Embryonic facial prominence (tissue), 1 donor: ENCODE data around the gene LIN28A.

ENCODE experiments used
- DNase-seq: peaks from one replicate; pipeline ENCODE4 v3.0.0-alpha.2; 2016; ENCODE audit errors: extremely low spot score

The LIN28A gene

DNA sequence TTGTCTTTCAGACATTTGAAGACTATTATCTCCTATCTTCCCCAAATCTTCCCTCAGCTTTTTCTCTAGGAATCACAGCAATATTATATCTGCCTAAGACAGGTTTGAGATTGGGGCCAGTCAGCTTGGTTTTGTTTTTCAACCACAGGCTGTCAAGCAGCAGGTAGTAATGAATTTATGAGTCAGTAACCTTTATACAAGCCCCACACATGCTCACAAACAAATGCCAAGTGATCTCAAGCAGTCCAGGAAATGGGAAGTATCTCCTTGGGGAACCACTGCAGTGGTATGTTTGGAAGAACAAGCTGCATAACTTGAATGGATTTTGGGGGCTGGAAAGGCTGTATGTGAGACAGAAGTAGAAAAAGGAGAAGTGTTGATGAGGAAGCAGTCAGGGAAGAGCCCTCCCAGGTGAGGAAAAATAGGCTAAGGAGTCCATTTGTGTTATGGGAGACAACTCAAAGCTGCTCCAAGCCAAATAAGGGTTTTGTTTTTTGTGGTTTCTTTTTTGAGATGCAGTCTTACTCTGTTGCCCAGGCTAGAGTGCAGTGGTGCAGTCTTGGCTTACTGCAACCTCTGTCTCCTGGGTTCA is 23.6 kb downstream of the LIN28A start:
- no peak for DNase-seq

- no peak for DNase-seq
Measured at GRCh38 chr1:26438041-26438440, 27.4 kb downstream of the LIN28A start.

DNA sequence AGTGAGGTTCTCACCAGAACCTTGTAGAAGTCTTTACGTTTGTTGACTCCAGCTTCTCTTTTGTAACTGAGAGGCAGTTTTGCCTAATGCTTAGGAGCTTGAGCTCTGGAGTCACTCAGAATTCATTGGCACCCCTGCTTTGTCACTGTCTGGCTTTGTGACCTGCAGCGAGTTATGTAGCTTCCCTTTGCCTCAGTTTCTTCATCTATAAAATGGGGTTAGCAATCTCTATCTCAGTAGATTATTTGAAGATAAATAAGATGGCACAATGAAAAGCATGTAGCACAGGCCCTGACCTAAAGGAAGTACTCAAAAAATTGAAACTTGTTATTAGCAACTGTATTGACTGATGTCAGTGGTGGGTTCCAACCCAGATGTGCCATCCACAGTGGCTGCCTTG is 29.6 kb downstream of the LIN28A start:
- no peak for DNase-seq

GRCh38 chr1:26449868-26450267 is 39.3 kb downstream of the LIN28A start:
- DNase-seq: no peak

DNA sequence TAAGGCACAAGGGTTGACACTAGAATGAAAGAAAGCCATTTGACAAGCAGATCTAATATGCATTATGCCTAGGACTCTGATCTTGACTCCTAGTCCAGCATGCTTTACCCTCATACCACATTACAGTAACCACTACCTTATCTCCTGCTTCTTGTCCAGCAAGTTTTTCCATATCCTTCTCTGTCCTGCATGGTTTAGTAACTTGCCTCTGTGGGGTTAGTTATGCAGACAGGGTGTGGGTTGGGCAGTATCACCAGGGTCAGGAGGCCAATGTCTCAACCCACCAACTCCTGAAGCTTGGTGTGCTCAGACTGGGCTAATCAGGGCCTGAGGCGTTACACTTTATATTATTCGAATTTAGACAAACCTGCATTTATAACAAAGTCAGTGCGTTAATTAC is 40.3 kb downstream of the LIN28A start:
- no peak for DNase-seq

DNA sequence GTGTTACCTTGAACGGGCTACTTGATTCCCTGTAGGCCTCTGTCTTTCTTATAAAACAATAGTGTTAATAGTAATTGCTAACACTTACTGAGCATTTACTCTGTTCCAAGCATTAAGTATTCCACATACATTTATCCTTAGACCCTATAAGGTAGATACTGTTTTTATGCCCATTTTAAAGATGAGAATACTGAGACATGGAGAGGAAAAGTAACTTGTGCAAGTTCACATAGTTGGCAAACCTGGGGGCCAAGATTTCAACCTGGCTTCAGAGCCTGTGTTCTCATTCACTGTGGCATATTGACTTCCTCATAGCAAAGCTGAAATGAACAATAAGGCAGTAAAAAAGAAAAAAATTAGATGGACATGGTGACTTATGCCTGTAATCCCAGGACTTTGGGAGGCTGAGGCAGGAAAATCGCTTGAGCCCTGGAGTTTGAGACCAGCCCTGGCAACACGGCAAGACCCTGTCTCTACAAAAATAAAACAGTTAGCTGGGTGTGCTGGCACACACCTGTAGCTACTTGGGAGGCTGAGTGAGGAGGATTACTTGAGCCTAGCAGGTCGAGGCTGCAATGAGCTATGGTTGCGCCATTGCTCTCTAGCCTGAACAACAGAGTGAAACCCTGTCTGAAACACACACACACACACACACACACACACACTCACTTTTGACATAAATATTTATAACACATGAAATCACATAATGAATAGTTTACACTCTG is 42.0 kb downstream of the LIN28A start:
- DNase-seq: no peak

- no peak for DNase-seq
Measured at GRCh38 chr1:26459148-26459547, 48.5 kb downstream of the LIN28A start.

GRCh38 chr1:26459573-26460031 is 49.0 kb downstream of the LIN28A start:
- no peak for DNase-seq

DNA sequence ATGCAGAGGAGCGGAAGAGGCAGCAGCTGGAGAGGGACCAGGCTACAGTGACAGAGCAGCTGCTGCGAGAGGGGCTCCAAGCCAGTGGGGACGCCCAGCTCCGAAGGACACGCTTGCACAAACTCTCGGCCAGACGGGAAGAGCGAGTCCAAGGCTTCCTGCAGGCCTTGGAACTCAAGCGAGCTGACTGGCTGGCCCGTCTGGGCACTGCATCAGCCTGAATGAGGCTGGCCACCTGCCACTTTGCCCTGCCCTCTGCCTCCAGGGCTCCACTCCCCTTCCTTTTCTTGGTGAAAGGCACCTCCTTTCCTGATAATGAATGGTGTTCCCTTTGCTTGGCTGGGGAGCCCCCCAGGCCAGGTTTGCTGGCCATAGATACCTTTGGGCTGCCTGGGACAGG is 58.3 kb downstream of the LIN28A start:
- no peak for DNase-seq

DNA sequence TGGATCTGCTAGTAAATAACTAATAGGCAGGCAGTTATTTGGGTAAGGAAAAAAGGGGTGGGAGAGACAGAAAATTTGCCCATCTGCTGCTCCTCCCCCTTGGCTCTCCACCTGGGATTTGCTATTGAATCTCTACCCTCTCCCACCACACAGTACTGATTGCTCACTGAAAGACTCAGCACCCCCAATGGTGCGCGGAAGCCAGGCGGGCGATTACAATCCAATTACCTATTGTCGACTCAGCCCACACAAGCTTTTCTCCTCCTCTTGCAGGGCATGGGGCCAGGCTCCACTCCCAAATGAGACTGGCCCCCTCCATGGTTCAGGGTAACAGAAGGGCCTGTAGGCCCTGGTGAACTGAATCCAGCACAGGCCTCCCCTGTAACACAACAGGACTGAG is 58.9 kb downstream of the LIN28A start:
- no peak for DNase-seq

DNA sequence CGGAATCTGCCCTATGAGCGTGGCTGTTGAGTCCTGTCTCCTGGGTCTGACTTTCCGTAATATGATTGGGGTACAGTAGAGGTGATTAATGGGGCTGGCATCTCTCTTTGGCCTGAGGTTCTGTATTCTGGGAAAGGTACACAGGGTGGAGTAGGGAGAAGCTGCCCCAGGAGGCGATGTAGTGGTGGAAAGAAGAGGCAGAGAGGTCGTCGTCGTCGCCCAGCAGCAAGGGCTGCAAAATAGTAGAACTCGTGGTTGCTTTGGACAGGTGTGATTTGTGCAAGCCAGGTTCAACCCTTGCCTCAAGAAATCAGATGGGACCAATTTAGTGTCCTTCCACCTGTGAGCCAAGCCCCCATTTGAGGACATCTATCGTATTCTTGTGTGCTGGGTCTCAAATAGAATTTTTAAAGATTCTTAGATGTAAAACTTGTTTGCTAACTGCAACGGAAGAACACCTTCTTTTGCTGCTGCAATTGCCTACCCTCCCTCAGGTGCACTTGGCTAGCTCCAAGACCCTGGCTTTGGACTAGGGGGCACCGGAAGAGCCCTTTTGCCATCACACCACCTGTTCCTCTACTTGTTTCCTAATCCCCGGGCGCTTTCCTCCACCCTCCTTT is 60.4 kb downstream of the LIN28A start:
- DNase-seq: no peak

GRCh38 chr1:26471498-26472319 is 61.1 kb downstream of the LIN28A start:
- DNase-seq: peak; percentile 17

DNA sequence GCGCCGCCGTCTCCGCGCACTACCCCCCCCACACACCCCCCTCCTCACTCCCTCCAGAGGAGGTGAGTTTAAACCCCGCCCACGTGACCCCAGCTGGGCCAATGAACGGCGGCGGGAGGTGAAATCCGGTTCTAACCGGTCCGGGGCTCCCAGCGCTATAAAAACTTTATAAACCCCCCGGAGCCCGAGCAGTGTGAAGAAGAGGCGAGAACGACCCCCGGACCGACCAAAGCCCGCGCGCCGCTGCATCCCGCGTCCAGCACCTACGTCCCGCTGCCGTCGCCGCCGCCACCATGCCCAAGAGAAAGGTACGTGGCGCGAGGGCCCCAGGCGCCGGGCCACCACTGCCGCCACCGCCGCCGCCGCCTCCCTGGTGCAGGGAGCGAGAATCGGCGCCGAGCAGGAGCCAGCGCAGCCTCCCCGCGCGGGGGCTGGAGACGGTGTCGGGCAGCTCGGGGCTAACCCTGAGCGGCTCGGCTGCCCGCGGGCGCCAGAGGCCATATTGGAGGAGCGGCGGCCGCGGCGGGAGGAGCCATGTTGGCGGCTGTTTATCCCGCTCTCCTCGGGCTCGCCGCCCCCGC is 61.8 kb downstream of the LIN28A start, which contains the start of gene HMGN2:
TSS of gene HMGN2 (plus strand) at position 121 of the 581 bp plus-strand sequence. CDS start at position 294, 173 bp downstream.
- peak; percentile 87 for DNase-seq

- peak; percentile 87 for DNase-seq
Measured at GRCh38 chr1:26472901-26473845, 62.6 kb downstream of the LIN28A start.

DNA sequence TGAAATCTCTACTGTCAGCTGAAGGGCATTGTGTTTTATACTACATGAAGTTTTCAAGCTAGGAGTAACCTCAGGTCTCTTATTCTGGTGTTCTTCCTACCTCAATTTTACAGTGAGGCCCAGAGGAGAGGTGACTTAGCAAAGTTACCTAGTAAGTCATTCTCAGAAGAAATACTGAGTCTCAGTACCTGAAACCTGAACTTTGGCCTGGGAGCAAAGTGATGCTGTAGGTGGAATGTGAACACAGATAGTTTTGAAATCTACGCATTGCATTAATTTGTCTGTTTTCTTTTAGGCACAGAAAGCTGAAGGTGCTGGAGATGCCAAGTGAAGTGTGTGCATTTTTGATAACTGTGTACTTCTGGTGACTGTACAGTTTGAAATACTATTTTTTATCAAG is 64.2 kb downstream of the LIN28A start:
- DNase-seq: no peak

DNA sequence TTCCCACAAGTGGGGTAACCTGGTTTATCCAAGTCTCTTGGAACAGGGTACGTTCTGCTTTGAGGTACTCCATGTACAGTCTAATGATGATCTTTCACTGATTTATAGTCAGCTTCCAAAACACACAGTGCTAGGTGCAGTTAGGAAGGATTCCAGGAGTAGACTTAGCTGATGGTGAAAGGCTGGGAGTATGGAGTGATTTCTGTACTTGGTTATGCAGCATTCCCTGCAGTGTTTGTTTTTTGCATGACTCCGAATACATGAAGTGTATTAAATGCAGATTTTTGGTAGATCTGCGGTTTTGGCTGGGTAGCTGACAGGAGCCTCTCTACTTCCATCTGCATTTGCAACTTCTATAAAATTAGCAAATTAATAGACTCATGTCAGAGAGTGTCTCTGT is 65.4 kb downstream of the LIN28A start:
- no peak for DNase-seq

GRCh38 chr1:26476958-26477357 is 66.3 kb downstream of the LIN28A start:
- DNase-seq: no peak

GRCh38 chr1:26477446-26478152 is 67.0 kb downstream of the LIN28A start:
- DNase-seq: no peak

DNA sequence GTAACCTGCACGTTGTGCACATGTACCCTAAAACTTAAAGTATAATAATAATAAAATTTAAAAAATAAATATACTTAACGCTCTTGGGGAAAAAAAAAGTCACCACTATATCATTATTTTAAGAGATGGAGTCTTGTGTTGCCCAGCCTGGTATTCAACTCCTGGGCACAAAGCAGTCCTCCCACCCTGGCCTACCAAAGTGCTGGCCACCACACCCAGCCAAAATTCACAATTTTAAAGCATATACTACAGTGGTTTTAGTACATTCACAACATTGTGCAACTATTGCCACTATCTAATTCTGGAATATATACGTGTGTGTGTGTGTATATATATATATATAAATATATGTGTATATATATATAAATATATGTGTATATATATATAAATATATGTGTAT is 67.5 kb downstream of the LIN28A start:
- no peak for DNase-seq

GRCh38 chr1:26478988-26479387 is 68.4 kb downstream of the LIN28A start:
- DNase-seq: no peak
